GM19455 (cell line): Measurements from ENCODE around the gene TBX10.
"Not testable (repeated sequence)": the region's sequence is repeated elsewhere in the genome, so short reads cannot be mapped to it uniquely, and the experiment has no call there.

Experiments used
- ATAC-seq: cut with Tn5 transposase; IDR thresholded peaks from one replicate; pipeline ENCODE4 v1.9.1; 2021; ENCODE audit not compliant: unreplicated experiment

Gene TBX10

DNA sequence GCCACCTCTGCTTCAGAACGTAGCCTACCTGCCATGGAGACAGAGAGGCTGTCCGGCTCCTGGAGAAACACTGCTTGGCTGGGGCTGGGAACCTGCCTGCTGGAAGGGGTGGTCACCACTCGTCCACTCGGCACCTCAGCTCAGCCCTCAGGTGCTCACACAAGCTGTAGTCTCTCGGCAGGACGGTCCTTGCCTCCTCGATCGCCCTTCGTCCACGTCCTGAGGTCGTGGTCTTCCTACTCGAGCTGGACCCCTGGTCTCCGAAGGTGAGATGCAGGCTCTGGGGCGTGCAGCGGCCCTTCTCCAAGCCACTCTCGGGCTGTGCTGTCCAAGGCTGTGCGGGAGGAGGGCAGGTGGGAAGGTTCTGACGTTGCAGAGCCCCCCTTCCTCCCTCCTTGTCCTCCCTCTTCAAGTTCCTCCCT, at the start of gene TBX10:
Gene TBX10, minus strand, starts transcription at position 326 of the 422 bp plus-strand sequence. Its CDS starts 291 bp downstream, at position 35.
- no peak for ATAC-seq

DNA sequence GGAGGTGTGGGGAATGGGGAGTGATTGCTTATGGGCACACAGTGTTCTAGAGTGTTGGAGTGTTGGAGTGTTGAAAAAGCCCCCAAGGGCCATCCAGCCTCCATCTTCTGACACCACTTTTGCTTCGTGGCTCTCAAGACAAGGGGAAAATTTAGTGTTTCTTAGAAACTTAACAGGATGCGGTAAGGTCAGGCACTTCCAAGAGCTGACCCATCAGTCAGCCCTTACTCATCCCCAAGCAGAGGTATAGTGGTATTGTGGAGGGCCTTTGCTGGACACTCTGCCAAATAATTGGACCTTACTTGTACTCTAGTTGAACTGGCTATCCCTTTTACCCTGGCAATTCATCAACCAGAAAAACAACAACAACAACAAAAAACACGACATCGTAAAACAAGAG, 49.6 kb upstream of the TBX10 start:
- no peak for ATAC-seq

DNA sequence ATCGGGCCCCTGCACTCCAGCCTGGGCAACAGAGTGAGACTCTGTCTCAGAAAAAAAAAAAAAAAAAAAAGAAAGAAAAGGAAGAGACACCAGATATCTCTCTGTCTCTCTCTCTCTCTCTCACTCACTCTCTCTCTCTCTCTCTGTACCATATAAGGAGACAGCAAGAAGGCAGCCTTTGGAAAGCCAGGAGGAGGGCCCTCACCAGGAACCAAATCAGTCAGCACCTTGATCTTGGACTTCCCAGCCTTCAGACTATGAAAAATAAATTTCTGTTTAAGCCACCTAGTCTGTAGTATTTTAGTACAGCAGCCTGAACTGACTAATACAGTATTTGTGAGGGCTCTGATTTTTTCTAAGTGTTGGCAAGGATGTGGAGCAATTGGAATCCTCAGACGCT, 48.4 kb upstream of the TBX10 start:
- no peak for ATAC-seq

DNA sequence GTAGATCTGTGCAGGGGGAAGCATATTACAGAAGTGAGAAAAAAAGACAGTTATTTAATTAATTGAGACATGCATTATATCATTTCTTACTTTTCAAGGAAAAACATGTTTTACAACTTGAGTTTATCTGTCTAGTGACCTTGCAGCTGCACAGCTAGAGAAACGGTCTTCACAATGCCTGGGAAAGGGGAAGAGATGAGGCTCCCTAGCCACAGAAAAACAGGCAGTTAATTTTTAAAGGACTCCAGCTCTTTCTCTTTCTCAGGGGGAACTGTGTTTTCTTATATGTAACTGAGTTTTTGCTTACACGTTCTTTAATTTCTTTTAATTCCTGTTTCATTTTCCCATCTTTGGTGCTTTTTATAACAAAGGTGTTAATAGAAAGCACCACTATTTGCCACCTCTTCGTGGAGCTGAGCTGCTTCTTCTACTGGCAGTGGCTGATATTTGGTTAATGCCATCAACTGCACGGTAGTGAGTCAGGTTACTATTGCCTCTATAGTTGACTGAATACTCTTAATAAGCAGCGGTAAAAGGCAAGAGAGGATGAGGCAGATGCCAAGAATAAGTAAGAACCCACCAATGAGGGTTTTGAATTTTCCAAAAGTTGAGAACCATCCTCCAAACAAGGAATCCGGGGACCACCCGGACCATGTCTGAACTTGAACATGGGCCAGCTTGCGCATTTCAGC, 46.2 kb upstream of the TBX10 start:
- ATAC-seq: not testable (repeated sequence)

DNA sequence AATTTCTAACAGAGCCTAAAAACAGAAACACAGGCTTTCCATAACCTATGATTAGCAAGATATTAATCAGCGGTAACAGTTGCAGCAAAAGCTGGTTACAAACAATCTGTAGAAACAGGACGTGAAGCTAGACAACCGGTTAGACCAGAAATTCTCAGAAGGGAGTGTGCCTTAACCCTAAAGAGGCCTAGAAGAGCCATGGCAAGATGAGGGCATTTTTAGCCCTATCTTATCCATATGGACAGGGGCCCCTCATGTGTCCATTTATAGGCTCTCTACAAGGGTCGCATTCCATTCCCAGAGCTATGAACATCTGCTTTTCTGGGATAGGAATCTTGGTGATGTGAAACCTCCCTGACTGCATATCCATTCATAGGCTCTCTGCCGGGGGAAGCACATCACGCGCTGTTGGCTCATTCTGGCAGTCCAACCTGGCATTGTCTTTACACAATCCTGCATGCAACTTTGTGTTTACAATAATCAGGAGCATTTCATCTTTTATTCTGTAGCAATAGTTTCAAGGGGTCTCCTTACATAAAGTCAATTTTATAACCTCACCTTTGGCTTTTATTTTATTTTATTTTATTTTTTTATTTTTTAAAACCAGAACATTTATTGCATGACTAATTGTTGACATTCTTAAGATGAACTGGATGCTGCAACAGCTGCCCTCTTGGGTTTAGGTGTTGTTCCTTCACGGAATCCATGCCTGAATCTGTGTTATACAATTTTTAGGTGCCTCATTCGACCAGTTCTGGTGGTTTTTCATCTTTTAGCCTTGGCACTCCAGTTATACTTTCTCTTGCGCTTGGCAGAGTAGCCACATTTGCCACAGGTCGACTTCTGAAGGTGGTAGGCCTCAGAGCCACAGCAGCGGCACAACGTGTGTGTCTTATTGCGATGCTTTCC, 42.8 kb upstream of the TBX10 start:
- not testable (repeated sequence) for ATAC-seq

DNA sequence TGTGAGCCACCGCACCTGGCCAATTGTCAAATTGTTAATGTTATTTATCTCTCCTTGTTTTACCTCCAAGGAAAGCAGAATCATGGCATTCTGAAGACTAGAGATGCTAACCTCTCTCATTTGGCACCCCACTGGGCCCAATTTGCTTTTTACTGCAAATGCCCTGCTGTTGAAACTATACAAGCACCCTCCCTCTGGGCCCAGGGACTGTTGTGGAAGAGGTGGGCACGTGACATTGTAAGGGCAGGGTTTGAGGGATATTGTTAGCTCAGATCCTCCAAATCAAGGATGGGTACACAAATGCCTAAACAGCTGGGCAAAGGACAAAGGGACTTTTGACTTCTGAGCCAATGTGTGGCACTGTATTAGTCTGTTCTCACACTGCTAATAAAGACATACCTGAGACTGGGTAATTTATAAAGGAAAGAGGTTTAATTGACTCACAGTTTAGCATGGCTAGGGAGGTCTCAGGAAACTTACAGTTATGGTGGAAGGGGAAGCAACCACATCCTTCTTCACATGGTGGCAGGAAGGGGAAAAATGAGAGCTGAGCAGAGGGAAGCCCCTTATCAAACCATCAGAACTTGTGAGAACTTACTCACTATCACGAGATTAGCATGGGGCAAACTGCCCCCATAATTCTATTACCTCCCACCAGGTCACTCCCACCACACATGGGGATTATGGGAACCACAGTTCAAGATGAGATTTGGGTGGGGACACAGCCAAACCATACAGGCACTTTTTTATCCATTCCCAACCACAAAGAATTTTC, 41.3 kb upstream of the TBX10 start:
- ATAC-seq: no peak

DNA sequence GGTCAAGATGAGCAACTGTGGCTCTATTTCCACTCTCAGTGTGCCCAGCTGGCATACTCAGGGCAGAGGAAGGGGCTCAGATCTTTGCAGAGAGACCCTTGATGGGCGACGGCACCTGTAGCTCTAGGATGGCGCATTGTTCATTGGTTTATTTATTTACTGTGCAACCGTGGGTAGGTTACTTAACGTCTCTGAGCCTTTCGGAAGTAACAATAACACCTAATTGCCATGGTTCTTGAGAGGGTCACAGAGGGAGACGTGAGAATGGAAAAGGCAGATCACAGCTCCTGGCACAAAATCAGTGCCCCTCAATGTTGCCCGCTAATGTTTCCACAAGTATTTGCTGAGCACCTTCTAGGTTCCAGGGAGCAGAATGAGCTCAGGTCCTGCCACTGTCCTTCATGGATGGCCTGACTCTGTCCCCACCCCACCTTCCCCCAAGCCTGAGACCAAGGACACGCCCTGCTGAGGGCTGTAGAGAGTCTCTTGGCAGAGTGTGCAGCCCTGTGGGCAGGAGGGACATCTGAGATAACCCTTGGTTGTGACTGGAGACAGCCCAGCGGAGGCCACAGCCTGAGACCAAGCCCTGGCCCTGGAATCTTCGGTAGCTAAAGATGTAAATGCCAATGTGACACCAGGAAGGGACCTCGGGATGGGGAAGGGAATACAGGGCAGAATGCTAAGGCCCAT, 35.6 kb upstream of the TBX10 start:
- no peak for ATAC-seq

DNA sequence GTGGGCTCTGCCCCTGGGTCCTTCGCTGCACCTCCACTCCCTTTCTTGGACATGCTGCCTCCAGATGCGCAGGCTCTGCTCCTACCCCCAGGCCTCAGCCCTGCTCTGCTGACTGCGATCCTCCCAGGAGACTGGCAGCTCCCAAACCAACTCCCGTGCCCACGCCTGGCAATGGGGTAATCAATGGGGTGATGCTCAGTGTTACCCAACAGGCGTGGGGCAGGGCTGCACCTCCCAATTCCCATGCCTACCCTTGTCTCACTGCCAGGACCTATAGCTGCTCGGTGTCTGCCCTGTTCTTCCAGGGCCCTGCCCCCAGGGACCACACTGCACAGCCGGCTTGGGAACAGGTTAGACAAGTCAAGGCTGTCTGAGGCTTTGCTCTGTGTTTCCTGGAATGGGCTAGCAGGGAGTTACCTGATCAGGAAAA, 34.9 kb upstream of the TBX10 start, which contains the start of gene ALDH3B2:
Gene ALDH3B2, minus strand, starts transcription at position 182 of the 430 bp plus-strand sequence. CDS start 7,688 bp downstream, outside the sequence.
- ATAC-seq: no peak

DNA sequence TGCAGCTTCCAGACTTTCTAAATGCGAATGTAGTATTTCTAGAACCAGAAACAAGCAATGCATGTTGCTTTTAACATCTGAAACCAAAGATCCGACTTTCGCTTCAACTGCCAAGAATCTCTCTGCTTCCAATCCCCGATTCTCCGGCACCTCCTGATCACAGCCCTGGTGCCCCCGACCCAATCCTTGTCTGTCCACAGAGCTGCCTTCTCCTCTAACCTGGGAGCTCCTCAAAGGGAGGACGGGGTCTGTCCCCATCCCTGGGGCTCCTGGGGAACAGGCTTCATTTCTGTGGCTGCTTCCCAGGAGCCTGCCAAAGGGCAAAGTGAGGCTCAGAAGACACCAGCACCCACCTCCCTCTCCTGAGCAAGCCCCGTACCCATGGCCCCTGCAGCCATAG, 34.3 kb upstream of the TBX10 start:
- ATAC-seq: no peak

DNA sequence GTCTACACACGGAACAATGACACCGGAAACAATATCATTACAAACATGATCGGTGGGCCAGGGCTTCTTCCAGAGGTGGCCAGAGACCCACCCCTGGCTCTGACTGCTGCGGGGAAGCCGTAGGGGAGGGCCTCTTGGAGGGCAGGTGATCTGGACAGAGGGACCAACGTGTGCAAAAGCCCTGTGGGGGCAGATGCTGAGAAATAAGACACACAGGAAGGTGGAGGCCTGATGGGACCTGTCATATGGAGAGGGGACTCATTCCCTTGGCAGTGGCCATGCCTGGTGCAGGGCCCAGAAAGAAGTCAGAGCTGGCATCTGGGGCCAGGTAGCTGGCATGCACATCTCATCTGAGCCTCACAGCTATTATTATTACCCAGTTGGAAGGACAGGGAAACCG, 33.8 kb upstream of the TBX10 start:
- no peak for ATAC-seq

DNA sequence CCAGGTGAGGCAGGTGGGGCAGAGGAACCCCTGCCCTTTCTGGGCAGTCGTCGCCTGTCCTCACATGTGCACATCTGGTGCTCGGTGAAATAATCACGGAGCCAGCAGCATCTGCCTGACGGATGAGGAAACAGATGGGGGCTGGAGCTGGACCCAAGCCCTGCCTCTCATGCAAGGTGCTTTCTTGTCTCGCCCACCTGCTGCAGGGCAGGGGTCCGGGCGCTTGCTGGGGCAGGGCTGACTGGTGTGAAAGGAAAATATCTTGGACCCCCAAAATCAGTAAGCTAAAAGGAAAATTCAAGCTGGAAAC, 31.6 kb upstream of the TBX10 start:
- no peak for ATAC-seq

DNA sequence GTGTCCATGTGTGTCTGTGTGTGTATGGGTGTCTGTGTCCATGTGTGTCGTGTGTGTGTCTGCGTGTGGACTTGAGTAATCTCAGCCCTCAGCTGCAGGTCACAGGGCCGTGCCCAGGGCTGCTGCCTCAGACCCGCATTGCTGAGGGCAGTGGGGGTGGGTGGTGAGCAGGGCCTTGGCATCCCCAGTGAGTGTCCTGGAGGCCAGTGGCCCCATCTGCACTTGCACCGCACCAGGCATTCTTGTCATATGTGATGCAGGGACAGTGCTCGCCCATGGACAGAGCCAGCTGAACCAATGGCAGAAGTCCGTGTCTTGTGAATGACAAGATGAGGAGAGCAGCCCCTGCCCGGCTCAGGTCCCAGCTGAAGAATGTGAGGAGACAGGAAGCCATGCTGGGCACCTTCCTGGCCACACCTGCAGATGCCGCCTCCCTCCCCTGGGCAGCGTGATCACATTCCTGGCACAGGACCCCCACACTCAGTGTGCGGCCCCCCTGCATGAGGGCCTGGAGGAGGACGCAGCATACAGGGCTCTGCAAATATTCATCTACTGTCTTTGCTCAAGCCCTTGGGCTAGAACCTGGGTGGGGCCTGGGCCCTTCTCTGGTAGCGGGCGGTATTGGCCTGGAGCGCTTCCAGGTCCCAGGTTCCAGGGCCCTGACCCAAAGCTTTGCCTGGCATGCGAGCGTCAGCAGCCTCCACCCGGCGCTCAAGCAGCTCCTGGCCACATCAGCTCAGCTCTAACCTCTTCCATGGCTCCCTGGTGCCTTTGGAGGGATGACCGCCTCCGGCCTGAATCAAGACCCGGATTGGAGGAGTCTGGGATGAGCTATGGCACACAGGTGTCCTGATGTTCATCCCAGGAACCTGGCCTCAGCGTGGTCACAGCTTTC, 31.0 kb upstream of the TBX10 start:
- ATAC-seq: no peak

DNA sequence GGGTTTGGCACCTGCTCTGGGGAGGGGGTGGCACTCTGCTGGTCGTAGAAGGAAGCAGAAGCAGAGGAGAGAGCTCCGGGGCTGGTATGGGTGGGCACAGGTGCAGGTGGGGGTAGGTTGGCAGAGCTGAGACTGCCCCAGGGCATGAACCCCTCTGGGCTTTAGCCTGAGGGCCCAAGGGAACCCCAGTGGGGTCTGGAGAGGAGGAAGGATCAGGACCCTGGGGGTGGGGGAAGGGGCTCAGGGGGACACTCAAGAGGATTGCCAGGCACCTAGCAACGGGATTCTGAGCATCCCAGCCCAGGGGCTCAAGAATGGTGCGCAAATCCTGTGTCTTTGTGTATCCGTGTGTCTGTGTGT, 28.6 kb upstream of the TBX10 start:
- no peak for ATAC-seq

DNA sequence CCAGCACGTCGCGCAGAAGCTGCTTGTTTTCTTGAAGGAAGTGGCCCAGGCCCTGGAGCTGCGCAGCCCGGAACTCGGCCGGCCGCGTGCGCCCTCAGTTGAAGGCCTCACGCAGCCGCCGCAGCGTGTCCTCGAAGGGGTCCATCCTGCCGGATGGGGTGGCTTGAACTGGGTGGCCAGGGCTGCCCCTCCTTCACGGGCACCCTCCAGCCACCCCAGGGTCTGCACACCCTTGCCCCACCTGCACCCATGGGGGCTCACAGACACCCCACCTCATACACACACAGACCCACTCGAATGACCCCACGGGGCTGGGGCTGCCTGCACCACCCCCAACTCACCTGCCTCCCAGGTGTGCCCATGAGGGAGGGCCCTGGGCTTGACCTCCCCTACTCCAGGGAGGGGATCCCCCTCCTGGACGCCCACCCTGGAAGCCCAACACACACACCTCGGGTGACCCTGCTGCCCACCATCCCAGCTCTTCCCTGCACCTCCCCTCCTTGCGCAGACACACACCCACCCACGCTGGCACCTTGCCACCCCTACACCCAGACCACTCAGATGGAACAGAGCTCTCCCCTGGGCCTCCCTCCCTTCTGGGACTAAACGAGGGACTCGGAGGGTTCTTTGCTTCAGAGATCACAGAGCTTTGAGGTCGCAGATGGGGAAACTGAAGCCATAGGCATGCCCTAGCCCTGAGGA, 28.1 kb upstream of the TBX10 start:
- no peak for ATAC-seq

DNA sequence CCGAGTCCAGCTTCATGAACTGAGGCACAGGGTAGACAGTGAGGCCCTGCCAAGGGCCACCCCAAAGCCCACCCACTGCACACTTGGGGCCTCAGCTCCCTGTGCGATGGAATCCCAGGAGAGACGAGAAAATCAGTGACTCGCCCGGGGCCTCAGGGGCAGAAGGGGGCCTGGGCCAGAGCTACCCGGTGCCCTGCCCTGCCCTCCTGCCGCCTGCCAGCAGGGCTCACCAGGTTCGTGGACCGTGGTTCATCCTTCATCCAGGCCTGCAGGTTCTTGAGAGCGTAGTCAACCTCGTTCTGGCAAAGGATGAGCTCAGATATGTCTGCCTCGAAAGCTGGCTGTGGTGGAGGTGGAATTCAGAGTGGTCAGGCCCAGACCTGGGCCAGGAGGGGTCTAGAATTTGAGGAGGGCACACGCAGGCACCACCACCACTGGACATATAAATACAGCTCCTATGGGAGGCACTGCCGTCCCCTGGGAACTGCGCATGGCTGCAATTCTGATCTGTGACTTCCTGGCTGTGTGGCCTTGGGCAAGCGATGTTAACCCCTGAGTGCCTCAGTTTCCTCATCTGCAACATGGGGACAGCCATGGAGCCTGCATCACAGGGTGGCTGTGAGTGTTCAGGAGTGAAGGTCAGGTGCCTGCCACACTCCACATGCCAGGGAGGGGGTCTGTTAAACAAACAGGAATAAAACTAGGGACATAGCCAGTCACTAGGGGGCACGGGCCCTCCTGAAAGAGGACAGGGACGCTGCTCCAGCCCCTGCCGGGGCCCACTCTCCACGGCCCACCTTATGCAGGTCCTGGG, 27.3 kb upstream of the TBX10 start:
- ATAC-seq: no peak

DNA sequence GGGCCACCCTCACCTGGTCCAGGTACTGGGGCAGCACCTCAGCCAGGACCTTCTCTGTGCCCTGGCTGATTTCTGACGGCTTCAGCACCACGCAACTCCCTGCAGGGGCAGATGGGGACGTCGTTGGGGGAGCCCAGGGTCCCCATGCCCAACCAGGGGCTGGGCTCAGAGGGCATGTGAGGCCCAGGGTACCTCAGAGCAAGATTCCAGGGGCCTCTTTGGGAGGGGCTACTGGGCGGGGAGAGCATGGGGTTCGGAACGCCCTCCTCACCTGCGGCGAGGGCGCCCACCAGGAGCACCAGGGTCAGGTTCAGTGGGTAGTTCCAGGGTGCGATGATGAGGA, 26.7 kb upstream of the TBX10 start:
- no peak for ATAC-seq

DNA sequence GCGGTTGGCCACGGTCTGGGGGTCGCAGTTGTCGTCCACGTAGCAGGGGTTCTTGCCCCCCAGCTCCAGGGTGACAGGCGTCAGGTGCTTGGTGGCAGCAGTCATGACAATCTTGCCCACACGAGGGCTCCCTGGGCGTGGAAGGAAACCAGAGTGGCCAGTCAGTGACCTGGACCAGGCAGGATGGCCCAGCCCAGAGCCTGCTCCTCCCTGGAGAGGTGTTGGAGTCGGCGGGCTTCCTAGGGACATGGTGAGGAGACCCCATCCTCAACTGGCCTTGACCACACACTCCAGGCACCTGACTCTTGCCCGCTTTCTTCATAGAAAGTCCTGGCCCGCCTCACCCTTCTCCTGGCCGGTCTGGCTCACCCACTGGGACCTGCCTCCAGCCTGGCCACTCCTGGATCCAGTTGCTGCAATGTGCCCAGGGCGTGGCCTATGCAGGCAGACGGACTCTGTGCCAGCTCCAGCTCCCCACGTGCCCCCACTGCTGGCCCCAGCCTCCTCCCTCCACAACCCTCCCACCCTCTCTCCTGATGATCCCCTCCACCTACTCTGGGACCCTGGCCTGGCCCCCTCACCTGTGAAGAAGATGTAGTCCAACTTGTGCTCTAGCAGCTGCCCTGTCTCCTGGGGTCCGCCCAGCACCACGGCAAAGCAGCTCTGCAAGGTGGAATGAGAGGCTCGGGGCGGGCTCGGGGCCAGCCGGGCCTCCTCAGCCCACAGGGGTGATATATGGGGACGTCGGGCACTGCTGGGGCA, 26.2 kb upstream of the TBX10 start:
- no peak for ATAC-seq
